Measurements from ENCODE around the gene CCL26. TPM values are rescaled to one million over a fixed set of nuclear protein-coding genes. Genes with fewer than 3 reads are reported as not detected.
"Not testable (repeated sequence)": the region's sequence is repeated elsewhere in the genome, so short reads cannot be mapped to it uniquely, and the experiment has no call there.

CCL26 gene
- total RNA-seq, 1 donor from 2014 or later: not detected

DNA sequence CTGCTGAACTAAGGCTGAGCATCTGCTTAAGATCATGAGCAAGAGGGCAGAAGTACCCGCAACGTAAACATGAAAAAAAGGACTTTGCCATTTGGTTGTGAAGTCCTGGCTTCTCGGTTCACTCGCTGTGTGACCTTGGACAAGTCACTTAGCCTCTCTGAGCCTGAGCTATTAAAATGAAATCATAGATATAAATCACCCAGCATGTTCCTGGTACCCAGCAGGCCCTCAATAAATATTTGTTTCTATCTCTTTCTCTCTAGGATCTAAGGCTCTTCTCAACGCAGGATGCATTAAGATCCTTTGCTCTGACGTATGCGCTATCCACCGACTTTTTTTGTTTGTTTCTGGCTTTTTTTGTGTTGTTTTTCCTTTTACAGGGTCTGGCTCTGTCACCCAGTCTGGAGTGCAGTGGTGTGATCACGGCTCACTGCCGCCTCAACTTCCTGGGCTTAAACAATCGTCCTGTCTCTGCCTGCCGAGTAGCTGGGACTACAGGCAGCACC is 39.9 kb downstream of the CCL26 start:
- no peak overlapping the region for H3K27ac Mint-ChIP-seq (ENCODE audit: unreplicated experiment)

DNA sequence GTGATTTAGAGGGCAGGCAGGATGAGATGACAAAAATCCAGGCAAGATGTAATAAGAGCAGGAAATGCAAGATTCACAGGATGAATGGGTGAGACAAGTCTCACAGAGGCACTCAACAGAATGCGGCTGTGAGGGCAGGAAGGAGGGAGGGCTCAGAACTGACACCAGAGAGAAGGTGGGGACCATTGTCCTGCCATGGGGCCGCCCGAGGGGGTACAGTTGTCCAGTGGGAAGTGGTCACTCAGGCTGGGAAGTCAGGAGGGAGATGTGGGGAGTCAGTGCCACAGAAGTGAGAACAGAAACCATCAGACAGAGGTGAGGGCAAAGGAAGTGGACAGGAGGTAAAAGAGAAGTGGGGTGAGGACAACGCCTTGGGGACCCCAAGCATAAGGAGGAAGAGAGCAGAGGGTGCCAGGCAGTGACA is 42.1 kb downstream of the CCL26 start:
- Mint-ChIP-seq H3K27me3 (ENCODE audit: unreplicated experiment) (peaks cover 7% of the 10 kb centered on the region), H3K4me1 (ENCODE audit: low read depth, unreplicated experiment) (peaks cover 3% of the 10 kb centered on the region), H3K4me3 (ENCODE audit: unreplicated experiment) (no peak overlapping the region), H3K36me3 (ENCODE audit: unreplicated experiment) (no peaks in the 10 kb centered on the region), H3K27ac (ENCODE audit: unreplicated experiment) (no peak overlapping the region), H3K9me3 (ENCODE audit: unreplicated experiment) (no peaks in the 10 kb centered on the region)
- DNase-seq: no peak
- TF ChIP-seq, protein P1, sequence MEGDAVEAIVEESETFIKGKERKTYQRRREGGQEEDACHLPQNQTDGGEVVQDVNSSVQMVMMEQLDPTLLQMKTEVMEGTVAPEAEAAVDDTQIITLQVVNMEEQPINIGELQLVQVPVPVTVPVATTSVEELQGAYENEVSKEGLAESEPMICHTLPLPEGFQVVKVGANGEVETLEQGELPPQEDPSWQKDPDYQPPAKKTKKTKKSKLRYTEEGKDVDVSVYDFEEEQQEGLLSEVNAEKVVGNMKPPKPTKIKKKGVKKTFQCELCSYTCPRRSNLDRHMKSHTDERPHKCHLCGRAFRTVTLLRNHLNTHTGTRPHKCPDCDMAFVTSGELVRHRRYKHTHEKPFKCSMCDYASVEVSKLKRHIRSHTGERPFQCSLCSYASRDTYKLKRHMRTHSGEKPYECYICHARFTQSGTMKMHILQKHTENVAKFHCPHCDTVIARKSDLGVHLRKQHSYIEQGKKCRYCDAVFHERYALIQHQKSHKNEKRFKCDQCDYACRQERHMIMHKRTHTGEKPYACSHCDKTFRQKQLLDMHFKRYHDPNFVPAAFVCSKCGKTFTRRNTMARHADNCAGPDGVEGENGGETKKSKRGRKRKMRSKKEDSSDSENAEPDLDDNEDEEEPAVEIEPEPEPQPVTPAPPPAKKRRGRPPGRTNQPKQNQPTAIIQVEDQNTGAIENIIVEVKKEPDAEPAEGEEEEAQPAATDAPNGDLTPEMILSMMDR (IDR thresholded peaks at IDR 0.05; ENCODE audit: partially characterized antibody, unreplicated experiment): no peak

More for the DNA sequence above, 39.9 kb downstream of the CCL26 start:
- Mint-ChIP-seq H3K4me3 (ENCODE audit: unreplicated experiment) (no peak overlapping the region), H3K27me3 (ENCODE audit: unreplicated experiment) (peaks cover 7% of the 10 kb centered on the region), H3K4me1 (ENCODE audit: low read depth, unreplicated experiment) (peaks cover 7% of the 10 kb centered on the region), H3K9me3 (ENCODE audit: unreplicated experiment) (no peaks in the 10 kb centered on the region), H3K36me3 (ENCODE audit: unreplicated experiment) (no peaks in the 10 kb centered on the region)
- TF ChIP-seq, protein P1 (IDR thresholded peaks at IDR 0.05; ENCODE audit: partially characterized antibody, unreplicated experiment): no peak
- DNase-seq: no peak

DNA sequence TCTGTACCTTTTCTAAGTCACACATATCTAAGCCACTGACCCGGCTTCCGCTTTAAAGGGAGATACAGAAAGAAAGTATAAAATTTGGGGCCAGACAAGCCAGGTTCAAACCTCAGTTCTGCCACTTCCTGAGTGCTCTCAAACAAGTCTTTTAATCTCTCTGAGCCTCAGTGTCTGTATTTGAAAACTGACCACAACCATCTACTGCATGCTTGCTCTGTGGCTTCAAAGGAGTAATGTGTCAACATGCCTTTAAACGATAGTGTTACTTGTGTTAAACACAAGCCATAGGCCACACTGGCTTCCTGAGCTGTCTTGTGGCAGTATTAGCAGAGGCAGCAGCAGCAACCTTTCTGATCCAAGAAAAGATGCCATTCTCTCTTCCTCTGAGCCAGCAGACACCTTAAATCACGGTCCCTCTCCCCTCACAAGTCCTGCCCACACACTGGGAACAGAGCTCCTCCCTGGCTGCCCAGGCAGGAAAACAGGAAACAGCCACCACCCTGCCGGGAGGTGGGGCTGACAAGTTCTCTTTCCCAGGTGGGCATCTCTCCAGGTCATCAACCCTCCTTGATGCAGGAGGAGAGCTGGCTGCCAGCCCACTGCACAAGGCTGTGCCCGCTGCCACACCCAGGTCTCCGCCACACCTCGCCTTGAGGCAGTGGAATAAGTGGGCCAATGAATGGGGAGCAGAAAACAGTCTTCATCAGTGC is 44.0 kb downstream of the CCL26 start:
- TF ChIP-seq, protein P1 (IDR thresholded peaks at IDR 0.05; ENCODE audit: partially characterized antibody, unreplicated experiment): no peak
- H3K27ac Mint-ChIP-seq (ENCODE audit: unreplicated experiment): no peak overlapping the region
- no peak overlapping the region for H3K4me3 Mint-ChIP-seq (ENCODE audit: unreplicated experiment)
- H3K9me3 Mint-ChIP-seq (ENCODE audit: unreplicated experiment): no peaks in the 10 kb centered on the region
- no peaks in the 10 kb centered on the region for H3K4me1 Mint-ChIP-seq (ENCODE audit: low read depth, unreplicated experiment)
- no peak for DNase-seq
- H3K36me3 Mint-ChIP-seq (ENCODE audit: unreplicated experiment): no peaks in the 10 kb centered on the region
- H3K27me3 Mint-ChIP-seq (ENCODE audit: unreplicated experiment): peaks cover 6% of the 10 kb centered on the region

DNA sequence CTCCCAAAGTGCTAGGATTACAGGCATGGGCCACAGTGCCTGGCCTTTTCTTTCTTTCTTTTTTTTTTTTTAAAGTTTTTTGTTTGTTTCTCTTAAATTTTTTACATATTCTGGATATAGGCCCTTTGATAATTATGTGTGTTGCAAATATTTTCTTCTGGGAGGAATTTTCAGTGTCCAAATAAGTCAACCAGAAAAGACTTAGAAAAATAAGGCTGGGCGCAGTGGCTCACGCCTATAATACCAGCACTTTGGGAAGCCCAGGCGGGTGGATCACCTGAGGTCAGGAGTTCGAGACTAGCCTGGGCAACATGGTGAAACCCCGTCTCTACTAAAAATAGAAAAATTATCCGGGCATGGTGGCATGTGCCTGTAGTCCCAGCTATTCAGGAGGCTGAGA is 44.7 kb downstream of the CCL26 start:
- not testable (repeated sequence) for H3K27ac Mint-ChIP-seq (ENCODE audit: unreplicated experiment); H3K4me3 Mint-ChIP-seq (ENCODE audit: unreplicated experiment); H3K36me3 Mint-ChIP-seq (ENCODE audit: unreplicated experiment); H3K9me3 Mint-ChIP-seq (ENCODE audit: unreplicated experiment); H3K4me1 Mint-ChIP-seq (ENCODE audit: low read depth, unreplicated experiment); DNase-seq; H3K27me3 Mint-ChIP-seq (ENCODE audit: unreplicated experiment)

DNA sequence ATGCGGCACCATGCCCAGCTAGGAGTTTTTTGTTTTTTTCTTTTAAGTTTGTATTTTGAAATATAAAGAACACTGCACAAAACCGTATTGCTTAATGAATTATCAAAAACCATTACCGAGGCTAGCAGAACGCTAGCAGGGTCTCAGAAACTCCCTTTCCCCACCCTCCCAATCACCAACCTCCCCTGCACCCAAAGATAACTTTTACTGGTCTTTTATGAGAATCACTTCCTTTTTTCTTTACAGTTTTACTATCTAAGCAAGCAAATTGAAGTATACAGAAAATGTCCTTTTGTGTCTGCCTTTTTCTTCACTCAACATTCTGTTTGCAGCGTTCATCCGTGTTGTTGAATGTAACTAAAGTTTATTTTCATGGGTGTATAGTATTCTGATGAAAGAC is 46.7 kb downstream of the CCL26 start:
- H3K27ac Mint-ChIP-seq (ENCODE audit: unreplicated experiment): no peak overlapping the region
- H3K4me3 Mint-ChIP-seq (ENCODE audit: unreplicated experiment): no peak overlapping the region
- H3K9me3 Mint-ChIP-seq (ENCODE audit: unreplicated experiment): no peaks in the 10 kb centered on the region
- H3K36me3 Mint-ChIP-seq (ENCODE audit: unreplicated experiment): no peaks in the 10 kb centered on the region
- DNase-seq: no peak
- TF ChIP-seq, protein P1 (IDR thresholded peaks at IDR 0.05; ENCODE audit: partially characterized antibody, unreplicated experiment): no peak
- H3K4me1 Mint-ChIP-seq (ENCODE audit: low read depth, unreplicated experiment): no peaks in the 10 kb centered on the region
- peaks cover 6% of the 10 kb centered on the region for H3K27me3 Mint-ChIP-seq (ENCODE audit: unreplicated experiment)

Measured in glutamatergic neuron (in vitro differentiated cells).